PC-3 (cell line): ENCODE data around the gene DGKG.

Source experiments
- EZH2 ChIP-seq: fragments of 300-600 bp; sonication (generic); IDR thresholded peaks from one replicate; pipeline ENCODE4 v1.6.1; 2017; ENCODE audit warnings: antibody characterized with exemption, mild to moderate bottlenecking, low read length; ENCODE audit not compliant: unreplicated experiment
- EZH2phosphoT487 ChIP-seq: fragments of 300-600 bp; sonication (generic); IDR thresholded peaks from 2 replicates; pipeline ENCODE4 v1.6.1; 2018; ENCODE audit warnings: mild to moderate bottlenecking, antibody characterized with exemption, low read length, borderline replicate concordance
- TF ChIP-seq, protein P1 (sequence below): fragments of 300-600 bp; sonication (generic); conservative IDR thresholded peaks from 2 replicates; pipeline ENCODE4 v1.5.1; 2017; ENCODE audit warnings: antibody characterized with exemption, low read depth, mild to moderate bottlenecking, low read length

DNA sequence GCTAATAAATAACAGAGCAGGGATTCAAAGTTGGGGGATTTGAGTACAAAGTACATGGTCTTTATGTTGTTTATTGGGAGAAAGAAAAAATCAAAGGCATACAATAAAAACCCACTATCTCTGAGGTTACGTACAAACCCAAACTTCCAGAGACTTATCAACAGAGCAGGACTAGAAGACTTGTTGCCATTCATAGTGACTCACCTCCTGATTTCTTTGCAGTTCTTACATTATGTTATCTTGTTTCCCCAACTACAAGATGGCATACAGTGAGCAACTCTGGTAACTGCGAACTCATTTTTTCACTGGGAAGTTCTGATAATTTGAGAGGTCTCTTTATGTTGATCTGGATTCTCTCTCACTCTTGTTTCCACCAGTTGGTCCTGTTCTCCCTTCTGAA, 172.5 kb downstream of the DGKG start:
- TF ChIP-seq EZH2 (no peak), EZH2phosphoT487 (no peak)
- TF ChIP-seq, protein P1, sequence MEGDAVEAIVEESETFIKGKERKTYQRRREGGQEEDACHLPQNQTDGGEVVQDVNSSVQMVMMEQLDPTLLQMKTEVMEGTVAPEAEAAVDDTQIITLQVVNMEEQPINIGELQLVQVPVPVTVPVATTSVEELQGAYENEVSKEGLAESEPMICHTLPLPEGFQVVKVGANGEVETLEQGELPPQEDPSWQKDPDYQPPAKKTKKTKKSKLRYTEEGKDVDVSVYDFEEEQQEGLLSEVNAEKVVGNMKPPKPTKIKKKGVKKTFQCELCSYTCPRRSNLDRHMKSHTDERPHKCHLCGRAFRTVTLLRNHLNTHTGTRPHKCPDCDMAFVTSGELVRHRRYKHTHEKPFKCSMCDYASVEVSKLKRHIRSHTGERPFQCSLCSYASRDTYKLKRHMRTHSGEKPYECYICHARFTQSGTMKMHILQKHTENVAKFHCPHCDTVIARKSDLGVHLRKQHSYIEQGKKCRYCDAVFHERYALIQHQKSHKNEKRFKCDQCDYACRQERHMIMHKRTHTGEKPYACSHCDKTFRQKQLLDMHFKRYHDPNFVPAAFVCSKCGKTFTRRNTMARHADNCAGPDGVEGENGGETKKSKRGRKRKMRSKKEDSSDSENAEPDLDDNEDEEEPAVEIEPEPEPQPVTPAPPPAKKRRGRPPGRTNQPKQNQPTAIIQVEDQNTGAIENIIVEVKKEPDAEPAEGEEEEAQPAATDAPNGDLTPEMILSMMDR: no peak
